Stomach (tissue), 4 donors: ENCODE data around the gene CCDC179.

ENCODE experiments used
- EP300 ChIP-seq: sonication (generic); formaldehyde crosslinking; IDR thresholded peaks from one replicate; pipeline ENCODE4 v1.6.1; 2017; ENCODE audit warnings: antibody characterized with exemption
- TF ChIP-seq, protein P1 (sequence below), 7 experiments: fragments of 450-650 bp in 4 of 7; fragments of 200-600 bp in 3 of 7; sonication (generic) in 3 of 7; IDR thresholded peaks; one replicate each; pipeline ENCODE4 v1.5.1; 2016 to 2019; ENCODE audit warnings: antibody characterized with exemption in 7 of 7, control low read depth in 2 of 7, mild to moderate bottlenecking in 1 of 7

DNA sequence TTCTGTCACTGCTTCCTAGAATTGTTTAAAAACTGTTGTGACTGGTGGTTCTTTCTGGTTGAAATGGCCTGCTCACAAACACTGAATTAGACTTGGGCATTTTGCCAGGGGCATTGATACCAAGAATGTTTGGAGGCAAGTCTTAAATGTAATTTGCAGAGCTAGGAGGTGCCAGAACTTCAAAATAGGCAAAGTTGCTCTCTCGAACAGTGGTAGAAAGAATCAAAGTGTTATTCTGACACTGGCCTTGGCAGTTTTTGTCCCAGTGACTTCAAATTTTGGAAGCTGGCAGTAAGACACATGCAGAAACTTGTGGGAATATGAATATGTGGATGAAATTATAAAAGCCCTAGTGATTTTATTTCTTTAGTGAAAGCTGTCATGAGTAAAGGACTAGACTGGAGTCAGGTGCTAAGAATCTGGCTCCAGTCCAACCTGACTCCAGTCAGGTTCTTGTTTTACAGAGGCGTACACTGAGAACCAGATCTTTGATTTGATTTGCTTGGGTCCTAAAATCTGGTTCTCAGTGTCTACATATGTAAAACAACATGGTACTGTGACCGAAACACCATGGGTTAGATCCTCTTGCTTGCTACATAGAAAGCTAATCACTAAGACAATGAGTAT, 51.6 kb downstream of the CCDC179 start:
- TF ChIP-seq, protein P1, sequence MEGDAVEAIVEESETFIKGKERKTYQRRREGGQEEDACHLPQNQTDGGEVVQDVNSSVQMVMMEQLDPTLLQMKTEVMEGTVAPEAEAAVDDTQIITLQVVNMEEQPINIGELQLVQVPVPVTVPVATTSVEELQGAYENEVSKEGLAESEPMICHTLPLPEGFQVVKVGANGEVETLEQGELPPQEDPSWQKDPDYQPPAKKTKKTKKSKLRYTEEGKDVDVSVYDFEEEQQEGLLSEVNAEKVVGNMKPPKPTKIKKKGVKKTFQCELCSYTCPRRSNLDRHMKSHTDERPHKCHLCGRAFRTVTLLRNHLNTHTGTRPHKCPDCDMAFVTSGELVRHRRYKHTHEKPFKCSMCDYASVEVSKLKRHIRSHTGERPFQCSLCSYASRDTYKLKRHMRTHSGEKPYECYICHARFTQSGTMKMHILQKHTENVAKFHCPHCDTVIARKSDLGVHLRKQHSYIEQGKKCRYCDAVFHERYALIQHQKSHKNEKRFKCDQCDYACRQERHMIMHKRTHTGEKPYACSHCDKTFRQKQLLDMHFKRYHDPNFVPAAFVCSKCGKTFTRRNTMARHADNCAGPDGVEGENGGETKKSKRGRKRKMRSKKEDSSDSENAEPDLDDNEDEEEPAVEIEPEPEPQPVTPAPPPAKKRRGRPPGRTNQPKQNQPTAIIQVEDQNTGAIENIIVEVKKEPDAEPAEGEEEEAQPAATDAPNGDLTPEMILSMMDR (IDR thresholded peaks at IDR 0.05) = no peak
- TF ChIP-seq EP300 = no peak
